Caco-2 (cell line): ENCODE measurements around the gene ERGIC3. TPM values are rescaled to one million over a fixed set of nuclear protein-coding genes. Genes with fewer than 3 reads are reported as not detected.

ENCODE experiments used
- BruUV-seq: library from RNA; stranded (reverse); fragments of 400-500 nt; replicated peaks from 2 replicates; lab custom pipeline; 2021; lab: Mats Ljungman, UMichigan
- CTCF ChIA-PET: fragments of 300-600 bp; sonication (Branson Sonifier 250); formaldehyde crosslinking; loops from one replicate; lab custom pipeline; 2022; ENCODE audit warnings: antibody characterized with exemption; lab: Charles Lee
- POLR2A ChIA-PET: fragments of 300-600 bp; sonication (Branson Sonifier 250); formaldehyde crosslinking; loops from one replicate; lab custom pipeline; 2022; ENCODE audit warnings: antibody characterized with exemption; lab: Charles Lee
- DNase-seq, 2 experiments: peaks; one replicate each; pipeline versions ENCODE4 v3.0.0 to v3.0.0-alpha.2; 2020 to 2022
- H3K27me3 ChIP-seq: replicated peaks from 2 replicates; pipeline ENCODE4 v1.6.0; 2011; ENCODE audit warnings: low read length; ENCODE audit not compliant: control insufficient read depth, insufficient read depth
- H3K36me3 ChIP-seq: 2 replicates; pipeline ENCODE4 v1.5.1; 2011; ENCODE audit warnings: low read length; ENCODE audit not compliant: control insufficient read depth, insufficient read depth
- H3K4me1 ChIP-seq: fragments of 250-450 bp; sonication (Bioruptor Pico); 2 replicates; pipeline ENCODE4 v1.5.1; 2020; ENCODE audit warnings: mild to moderate bottlenecking
- H3K4me3 ChIP-seq: 2 replicates; pipeline ENCODE4 v1.5.1; 2011; ENCODE audit warnings: low read depth, mild to moderate bottlenecking, control low read depth, low read length
- H3K9me3 ChIP-seq: fragments of 250-450 bp; sonication (Bioruptor Pico); 2 replicates; pipeline ENCODE4 v1.5.1; 2020; ENCODE audit warnings: mild to moderate bottlenecking, moderate library complexity
- H3K27ac Mint-ChIP-seq: one replicate; pipeline ENCODE4 v1.8.0; 2022; ENCODE audit warnings: mixed read lengths; ENCODE audit not compliant: unreplicated experiment
- H3K27me3 Mint-ChIP-seq: one replicate; pipeline ENCODE4 v1.8.0; 2022; ENCODE audit warnings: mixed read lengths; ENCODE audit not compliant: insufficient read depth, unreplicated experiment
- H3K36me3 Mint-ChIP-seq: one replicate; pipeline ENCODE4 v1.8.0; 2022; ENCODE audit warnings: mild to moderate bottlenecking, mixed read lengths; ENCODE audit not compliant: insufficient read depth, unreplicated experiment
- H3K4me1 Mint-ChIP-seq: one replicate; pipeline ENCODE4 v1.8.0; 2022; ENCODE audit warnings: low read depth, mixed read lengths; ENCODE audit not compliant: unreplicated experiment
- H3K4me3 Mint-ChIP-seq: one replicate; pipeline ENCODE4 v1.8.0; 2022; ENCODE audit warnings: mild to moderate bottlenecking, moderate library complexity, mixed read lengths; ENCODE audit not compliant: unreplicated experiment
- H3K9me3 Mint-ChIP-seq: one replicate; pipeline ENCODE4 v1.8.0; 2022; ENCODE audit warnings: mixed read lengths; ENCODE audit not compliant: unreplicated experiment
- intact Hi-C: fragments of 100-400 bp; cut with micrococcal nuclease; formaldehyde crosslinking; loops from one replicate; pipeline ENCODE4 v1.10.0; 2022; ENCODE audit not compliant: unreplicated experiment
- total RNA-seq: library from RNA; stranded (reverse); gene quantifications from 2 replicates; pipeline ENCODE4 v1.2.3, GENCODE V29; 2022
- TF ChIP-seq, protein P1 (sequence below), 2 experiments: fragments of 200-600 bp in 1 of 2; IDR thresholded peaks; 1 replicate in 1 of 2; 2 replicates in 1 of 2; pipeline versions ENCODE4 v1.5.1 to v1.8.0; 2011 to 2022; ENCODE audit warnings: antibody characterized with exemption in 1 of 2, control low read depth in 1 of 2, inconsistent platforms in 1 of 2, low read depth in 1 of 2, low read length in 1 of 2, mild to moderate bottlenecking in 1 of 2, moderate library complexity in 1 of 2; ENCODE audit not compliant: insufficient read depth in 1 of 2, severe bottlenecking in 1 of 2, unreplicated experiment in 1 of 2

ERGIC3 gene
- total RNA-seq, 1 experiment from 2014 or later, result 728 TPM

DNA sequence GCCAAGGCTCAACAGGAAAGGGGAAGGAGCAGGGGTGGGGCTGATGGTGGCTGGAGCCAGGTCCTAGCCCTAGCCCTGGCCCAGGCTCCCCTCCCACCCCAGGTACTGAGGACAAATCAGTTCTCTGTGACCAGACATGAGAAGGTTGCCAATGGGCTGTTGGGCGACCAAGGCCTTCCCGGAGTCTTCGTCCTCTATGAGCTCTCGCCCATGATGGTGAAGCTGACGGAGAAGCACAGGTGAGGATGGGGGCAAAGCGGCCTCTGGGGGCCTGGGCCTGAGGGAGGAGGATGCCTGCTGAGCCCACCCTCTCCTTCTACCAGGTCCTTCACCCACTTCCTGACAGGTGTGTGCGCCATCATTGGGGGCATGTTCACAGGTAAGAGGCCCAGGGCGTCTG, 15.0 kb downstream of the ERGIC3 start:
- POLR2A ChIA-PET, result no interaction called here
- Mint-ChIP-seq H3K4me1 (peaks cover 4% of the 10 kb centered on the region), H3K9me3 (no peaks in the 10 kb centered on the region), H3K27ac (no peak overlapping the region), H3K27me3 (no peaks in the 10 kb centered on the region), H3K4me3 (no peak overlapping the region), H3K36me3 (peaks cover 26% of the 10 kb centered on the region)
- Histone ChIP-seq H3K27me3 (no peaks in the 10 kb centered on the region), H3K4me1 (no peaks in the 10 kb centered on the region), H3K9me3 (no peaks in the 10 kb centered on the region), H3K36me3 (peaks cover 10% of the 10 kb centered on the region), H3K4me3 (no peak overlapping the region)
- intact Hi-C loops, result no loop called here
- TF ChIP-seq, protein P1, sequence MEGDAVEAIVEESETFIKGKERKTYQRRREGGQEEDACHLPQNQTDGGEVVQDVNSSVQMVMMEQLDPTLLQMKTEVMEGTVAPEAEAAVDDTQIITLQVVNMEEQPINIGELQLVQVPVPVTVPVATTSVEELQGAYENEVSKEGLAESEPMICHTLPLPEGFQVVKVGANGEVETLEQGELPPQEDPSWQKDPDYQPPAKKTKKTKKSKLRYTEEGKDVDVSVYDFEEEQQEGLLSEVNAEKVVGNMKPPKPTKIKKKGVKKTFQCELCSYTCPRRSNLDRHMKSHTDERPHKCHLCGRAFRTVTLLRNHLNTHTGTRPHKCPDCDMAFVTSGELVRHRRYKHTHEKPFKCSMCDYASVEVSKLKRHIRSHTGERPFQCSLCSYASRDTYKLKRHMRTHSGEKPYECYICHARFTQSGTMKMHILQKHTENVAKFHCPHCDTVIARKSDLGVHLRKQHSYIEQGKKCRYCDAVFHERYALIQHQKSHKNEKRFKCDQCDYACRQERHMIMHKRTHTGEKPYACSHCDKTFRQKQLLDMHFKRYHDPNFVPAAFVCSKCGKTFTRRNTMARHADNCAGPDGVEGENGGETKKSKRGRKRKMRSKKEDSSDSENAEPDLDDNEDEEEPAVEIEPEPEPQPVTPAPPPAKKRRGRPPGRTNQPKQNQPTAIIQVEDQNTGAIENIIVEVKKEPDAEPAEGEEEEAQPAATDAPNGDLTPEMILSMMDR (IDR thresholded peaks at IDR 0.05; ENCODE audit: insufficient read depth in 1 of 2, low read depth in 1 of 2, low read length in 1 of 2, severe bottlenecking in 1 of 2, unreplicated experiment in 1 of 2), result no peak
- DNase-seq, result peak in 1 of 2 experiments; percentile 44
- CTCF ChIA-PET, result interaction anchor here (0.6 kb wide), 1 partner anchor 59 kb away, joined by 3 read pairs; the partner anchor contains the start of gene SPAG4
- BruUV-seq, result TSS peak; percentile 38

DNA sequence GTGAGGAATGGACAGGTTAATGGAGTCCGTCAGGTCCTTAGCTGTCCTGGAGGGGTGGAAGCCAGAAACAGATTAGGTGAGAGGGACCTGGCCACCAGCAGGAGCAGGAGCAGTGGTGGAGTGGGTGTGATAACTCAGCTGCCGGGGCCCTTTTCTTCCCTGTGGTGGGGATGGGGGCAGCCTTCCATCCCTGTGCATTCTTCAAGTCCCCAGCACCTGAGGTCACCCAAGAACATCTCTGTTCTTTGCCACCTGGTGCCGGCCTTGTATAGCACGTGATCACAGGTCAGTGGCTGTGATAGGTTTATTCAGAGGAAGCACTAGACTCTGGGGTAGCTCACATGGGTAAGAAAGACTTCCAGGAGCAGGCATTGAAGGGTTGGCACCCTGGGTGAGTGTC, 16.6 kb downstream of the ERGIC3 start:
- H3K9me3 ChIP-seq, result no peaks in the 10 kb centered on the region
- Mint-ChIP-seq H3K27ac (no peak overlapping the region), H3K4me1 (peaks cover 4% of the 10 kb centered on the region), H3K27me3 (no peaks in the 10 kb centered on the region), H3K4me3 (no peak overlapping the region), H3K9me3 (no peaks in the 10 kb centered on the region), H3K36me3 (peaks cover 27% of the 10 kb centered on the region)
- POLR2A ChIA-PET, result no interaction called here
- peak in 1 of 2 experiments; percentile 32 for DNase-seq
- BruUV-seq, result no TSS peak
- intact Hi-C loops, result no loop called here
- CTCF ChIA-PET, result interaction anchor here (0.7 kb wide), 1 partner anchor 61 kb away, joined by 4 read pairs; no protein-coding TSS in a partner anchor
- H3K4me3 ChIP-seq, result no peak overlapping the region
- peaks cover 9% of the 10 kb centered on the region for H3K36me3 ChIP-seq
- H3K27me3 ChIP-seq, result no peaks in the 10 kb centered on the region
- no peaks in the 10 kb centered on the region for H3K4me1 ChIP-seq
- TF ChIP-seq, protein P1 (IDR thresholded peaks at IDR 0.05; ENCODE audit: insufficient read depth in 1 of 2, low read depth in 1 of 2, low read length in 1 of 2, severe bottlenecking in 1 of 2, unreplicated experiment in 1 of 2), result no peak

DNA sequence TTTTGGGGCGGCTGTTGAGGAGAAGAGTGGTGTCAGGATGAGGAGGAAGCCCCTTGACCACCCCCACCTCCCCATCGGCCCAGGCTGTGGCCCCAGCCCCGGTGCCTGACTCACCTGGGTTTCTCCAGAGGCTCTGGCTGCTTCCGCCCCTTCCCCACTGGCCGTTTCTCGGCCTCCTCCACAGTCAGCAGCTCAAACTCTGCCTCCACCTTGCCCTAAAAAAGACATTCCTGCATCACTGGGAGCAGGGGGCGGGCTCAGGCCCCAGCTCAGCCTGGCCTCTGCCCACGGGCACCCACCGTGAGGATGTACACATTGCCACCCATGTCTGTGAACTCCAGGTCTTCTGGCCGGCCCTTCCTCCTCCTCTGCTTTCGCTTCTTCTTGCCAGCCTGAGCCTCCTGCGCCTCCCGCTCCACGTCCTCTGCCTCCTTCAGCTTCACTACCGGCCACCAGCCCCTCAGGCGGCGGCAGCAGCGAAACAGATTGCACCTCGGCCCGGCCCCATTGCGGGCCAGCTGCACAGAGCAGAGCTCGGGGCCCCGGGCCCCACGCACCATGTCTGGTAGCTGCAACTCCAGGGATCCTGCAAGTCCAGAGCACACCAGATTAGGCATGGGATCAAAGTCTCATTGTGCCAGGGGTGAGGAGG, 17.3 kb downstream of the ERGIC3 start:
- Mint-ChIP-seq H3K9me3 (no peaks in the 10 kb centered on the region), H3K27ac (no peak overlapping the region), H3K36me3 (peaks cover 27% of the 10 kb centered on the region), H3K4me3 (no peak overlapping the region), H3K4me1 (peaks cover 4% of the 10 kb centered on the region), H3K27me3 (no peaks in the 10 kb centered on the region)
- ChIA-PET CTCF (interaction anchor here (0.7 kb wide), 1 partner anchor 60 kb away, joined by 4 read pairs; no protein-coding TSS in a partner anchor), POLR2A (no interaction called here)
- peaks cover 6% of the 10 kb centered on the region; the same call in 1 of the 2 replicates for H3K36me3 ChIP-seq
- intact Hi-C loops, result no loop called here
- no peaks in the 10 kb centered on the region for H3K27me3 ChIP-seq
- no peaks in the 10 kb centered on the region for H3K9me3 ChIP-seq
- TF ChIP-seq, protein P1 (IDR thresholded peaks at IDR 0.05; ENCODE audit: insufficient read depth in 1 of 2, low read depth in 1 of 2, low read length in 1 of 2, severe bottlenecking in 1 of 2, unreplicated experiment in 1 of 2), result no peak
- DNase-seq, result peak in 1 of 2 experiments; percentile 40
- no peak overlapping the region for H3K4me3 ChIP-seq
- BruUV-seq, result no TSS peak
- no peaks in the 10 kb centered on the region for H3K4me1 ChIP-seq
